Esophagus muscularis mucosa (tissue), 3 donors: ENCODE measurements around the gene TUT7.

Experiments used
- POLR2A ChIP-seq: fragments of 450-650 bp; IDR thresholded peaks from one replicate; pipeline ENCODE4 v1.6.1; 2017; ENCODE audit warnings: antibody characterized with exemption, moderate library complexity, mild to moderate bottlenecking, low read depth
- POLR2AphosphoS5 ChIP-seq, 2 donors: sonication (generic); formaldehyde crosslinking; IDR thresholded peaks; one replicate each; pipeline ENCODE4 v1.6.1; 2017; ENCODE audit warnings: antibody characterized with exemption in 2 of 2
- TF ChIP-seq, protein P1 (sequence below), 3 experiments: fragments of 200-600 bp in 2 of 3; fragments of 450-650 bp in 1 of 3; sonication (generic) in 2 of 3; IDR thresholded peaks; one replicate each; pipeline ENCODE4 v1.5.1; 2017 to 2019; ENCODE audit warnings: antibody characterized with exemption in 3 of 3, mild to moderate bottlenecking in 2 of 3, moderate library complexity in 1 of 3

- TF ChIP-seq, protein P1, sequence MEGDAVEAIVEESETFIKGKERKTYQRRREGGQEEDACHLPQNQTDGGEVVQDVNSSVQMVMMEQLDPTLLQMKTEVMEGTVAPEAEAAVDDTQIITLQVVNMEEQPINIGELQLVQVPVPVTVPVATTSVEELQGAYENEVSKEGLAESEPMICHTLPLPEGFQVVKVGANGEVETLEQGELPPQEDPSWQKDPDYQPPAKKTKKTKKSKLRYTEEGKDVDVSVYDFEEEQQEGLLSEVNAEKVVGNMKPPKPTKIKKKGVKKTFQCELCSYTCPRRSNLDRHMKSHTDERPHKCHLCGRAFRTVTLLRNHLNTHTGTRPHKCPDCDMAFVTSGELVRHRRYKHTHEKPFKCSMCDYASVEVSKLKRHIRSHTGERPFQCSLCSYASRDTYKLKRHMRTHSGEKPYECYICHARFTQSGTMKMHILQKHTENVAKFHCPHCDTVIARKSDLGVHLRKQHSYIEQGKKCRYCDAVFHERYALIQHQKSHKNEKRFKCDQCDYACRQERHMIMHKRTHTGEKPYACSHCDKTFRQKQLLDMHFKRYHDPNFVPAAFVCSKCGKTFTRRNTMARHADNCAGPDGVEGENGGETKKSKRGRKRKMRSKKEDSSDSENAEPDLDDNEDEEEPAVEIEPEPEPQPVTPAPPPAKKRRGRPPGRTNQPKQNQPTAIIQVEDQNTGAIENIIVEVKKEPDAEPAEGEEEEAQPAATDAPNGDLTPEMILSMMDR (IDR thresholded peaks at IDR 0.05): no peak
- TF ChIP-seq POLR2A (no peak), POLR2AphosphoS5 (IDR thresholded peaks at IDR 0.05) (no peak)
Measured at GRCh38 chr9:86277072-86277471, 77.1 kb downstream of the TUT7 start.
